AG04450 (cell line): ENCODE results near the gene GRAP2. TPM values are rescaled to one million over a fixed set of nuclear protein-coding genes. Genes with fewer than 3 reads are reported as not detected.
A peak's percentile ranks its signal among the peaks of the same experiment; 100 is the strongest.

Experiments
- CTCF ChIA-PET: fragments of 300-600, 350-600 bp; formaldehyde crosslinking; extraction: SDS; loops from one replicate; lab custom pipeline; 2022; ENCODE audit warnings: antibody characterized with exemption, inconsistent platforms; lab: Charles Lee
- POLR2A ChIA-PET: fragments of 350-600 bp; formaldehyde crosslinking; extraction: SDS; loops from one replicate; lab custom pipeline; 2021; ENCODE audit warnings: antibody characterized with exemption, inconsistent platforms; lab: Yijun Ruan, JAX
- DNase-seq: peaks from one replicate; pipeline ENCODE4 v3.0.0-alpha.2; 2011; ENCODE audit warnings: low read depth, low spot score
- H3K27ac ChIP-seq: one replicate; pipeline ENCODE4 v1.5.1; 2012; ENCODE audit warnings: low read depth, low read length, control low read depth
- H3K27me3 ChIP-seq: one replicate; pipeline ENCODE4 v1.6.0; 2012; ENCODE audit warnings: low read length; ENCODE audit not compliant: control insufficient read depth, insufficient read depth
- H3K4me3 ChIP-seq: 2 replicates; pipeline ENCODE4 v1.5.1; 2011; ENCODE audit warnings: mild to moderate bottlenecking, low read depth, low read length, control low read depth
- H3K9me3 ChIP-seq: 2 replicates; pipeline ENCODE4 v1.5.1; 2012; ENCODE audit warnings: low read length; ENCODE audit not compliant: control insufficient read depth, insufficient read depth
- CTCF ChIP-seq: IDR thresholded peaks from 2 replicates; pipeline ENCODE4 v1.5.1; 2011; ENCODE audit warnings: low read depth, low read length, control low read depth, inconsistent platforms
- polyA plus RNA-seq: library from polyadenylated mRNA; depleted of rRNA; stranded (reverse); fragments of >200 nt; gene quantifications from 2 replicates; pipeline ENCODE4 v1.2.3, GENCODE V29; 2011

GRAP2 gene
- polyA plus RNA-seq, 1 experiment = not detected

GRCh38 chr22:39927544-39927943 lies 26.7 kb downstream of the GRAP2 start:
- TF ChIP-seq CTCF = peak; percentile 27; the same call in 1 of the 2 replicates
- H3K27me3 ChIP-seq = peaks cover 46% of the 10 kb centered on the region
- CTCF ChIA-PET = interaction anchor here (1.4 kb wide), 2 partner anchors 97 to 393 kb away, joined by 4 read pairs; no protein-coding TSS in a partner anchor

GRCh38 chr22:39928536-39929520 lies 27.9 kb downstream of the GRAP2 start:
- Histone ChIP-seq H3K27me3 (peaks cover 44% of the 10 kb centered on the region), H3K9me3 (no peaks in the 10 kb centered on the region), H3K4me3 (no peak overlapping the region), H3K27ac (no peak overlapping the region)
- ChIA-PET POLR2A (no interaction called here), CTCF (interaction anchor here (1.4 kb wide), 1 partner anchor 394 kb away, joined by 4 read pairs; no protein-coding TSS in a partner anchor)
- no peak for DNase-seq
- no peak for TF ChIP-seq CTCF

More at GRCh38 chr22:39927544-39927943, 26.7 kb downstream of the GRAP2 start:
- no peaks in the 10 kb centered on the region for H3K9me3 ChIP-seq
- H3K27ac ChIP-seq = no peak overlapping the region
- H3K4me3 ChIP-seq = no peak overlapping the region
- POLR2A ChIA-PET = no interaction called here
- DNase-seq = no peak

GRCh38 chr22:39931251-39931650 lies 30.4 kb downstream of the GRAP2 start:
- TF ChIP-seq CTCF = no peak
- Histone ChIP-seq H3K9me3 (no peaks in the 10 kb centered on the region), H3K27me3 (peaks cover 46% of the 10 kb centered on the region), H3K4me3 (no peak overlapping the region), H3K27ac (no peak overlapping the region)
- POLR2A ChIA-PET = no interaction called here
- DNase-seq = no peak
- CTCF ChIA-PET = no interaction called here

- Histone ChIP-seq H3K4me3 (no peak overlapping the region), H3K27me3 (peaks cover 51% of the 10 kb centered on the region), H3K9me3 (no peaks in the 10 kb centered on the region), H3K27ac (no peak overlapping the region)
- no peak for DNase-seq
- no peak for TF ChIP-seq CTCF
- CTCF ChIA-PET = interaction anchor here (0.6 to 1.1 kb wide), 4 partner anchors 29 to 308 kb away, joined by 3 to 5 read pairs (median 4); no protein-coding TSS in a partner anchor
- POLR2A ChIA-PET = interaction anchor here (0.6 kb wide), 1 partner anchor 11 kb away, joined by 4 read pairs; no protein-coding TSS in a partner anchor
Measured at GRCh38 chr22:39932166-39932565, 31.3 kb downstream of the GRAP2 start.
